Measurements from ENCODE around the gene CADM2. TPM values are rescaled to one million over a fixed set of nuclear protein-coding genes. Genes with fewer than 3 reads are reported as not detected.
A peak's percentile ranks its signal among the peaks of the same experiment; 100 is the strongest.

CADM2 gene
- total RNA-seq, 1 donor from 2014 or later: 3.3 TPM

DNA sequence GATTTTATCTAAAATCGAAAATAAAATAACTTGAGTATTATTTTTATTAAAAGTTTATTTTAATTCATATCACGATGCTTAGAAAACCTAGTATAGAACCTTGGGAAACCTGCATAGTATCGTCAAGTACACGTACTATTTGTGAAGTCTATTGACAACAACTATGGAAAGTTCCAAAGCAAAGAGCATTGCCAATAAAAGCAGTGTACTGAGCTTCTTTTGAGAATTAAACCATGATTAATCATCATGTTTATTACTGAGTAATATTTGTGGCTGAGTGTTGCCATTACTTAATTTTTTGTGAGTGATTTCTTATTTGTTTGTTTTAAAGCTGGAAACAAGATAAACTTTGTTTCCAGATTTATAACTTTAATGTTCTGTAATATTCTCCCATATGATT is 674.1 kb downstream of the CADM2 start:
- Mint-ChIP-seq H3K9me3 (no peaks in the 10 kb centered on the region), H3K27ac (no peak overlapping the region), H3K4me1 (no peaks in the 10 kb centered on the region), H3K27me3 (ENCODE audit: low read depth) (no peaks in the 10 kb centered on the region), H3K4me3 (no peak overlapping the region), H3K36me3 (no peaks in the 10 kb centered on the region)
- TF ChIP-seq CTCF (IDR thresholded peaks at IDR 0.05; ENCODE audit: unreplicated experiment): no peak
- no peak for DNase-seq (ENCODE audit: low spot score in 2 of 2, unreplicated experiment in 2 of 2)

GRCh38 chr3:85652360-85652759 is 693.6 kb downstream of the CADM2 start:
- Mint-ChIP-seq H3K36me3 (no peaks in the 10 kb centered on the region), H3K27ac (no peak overlapping the region), H3K4me1 (no peaks in the 10 kb centered on the region), H3K4me3 (no peak overlapping the region), H3K9me3 (no peaks in the 10 kb centered on the region), H3K27me3 (ENCODE audit: low read depth) (no peaks in the 10 kb centered on the region)
- no peak for DNase-seq (ENCODE audit: low spot score in 2 of 2, unreplicated experiment in 2 of 2)
- no peak for TF ChIP-seq CTCF (IDR thresholded peaks at IDR 0.05; ENCODE audit: unreplicated experiment)

GRCh38 chr3:85660451-85660850 is 701.7 kb downstream of the CADM2 start:
- TF ChIP-seq CTCF (IDR thresholded peaks at IDR 0.05; ENCODE audit: unreplicated experiment): no peak
- no peak overlapping the region for H3K4me3 Mint-ChIP-seq
- H3K36me3 Mint-ChIP-seq: no peaks in the 10 kb centered on the region
- no peak overlapping the region for H3K27ac Mint-ChIP-seq
- H3K27me3 Mint-ChIP-seq (ENCODE audit: low read depth): no peaks in the 10 kb centered on the region
- DNase-seq (ENCODE audit: low spot score in 2 of 2, unreplicated experiment in 2 of 2): no peak
- H3K9me3 Mint-ChIP-seq: no peaks in the 10 kb centered on the region
- H3K4me1 Mint-ChIP-seq: no peaks in the 10 kb centered on the region

DNA sequence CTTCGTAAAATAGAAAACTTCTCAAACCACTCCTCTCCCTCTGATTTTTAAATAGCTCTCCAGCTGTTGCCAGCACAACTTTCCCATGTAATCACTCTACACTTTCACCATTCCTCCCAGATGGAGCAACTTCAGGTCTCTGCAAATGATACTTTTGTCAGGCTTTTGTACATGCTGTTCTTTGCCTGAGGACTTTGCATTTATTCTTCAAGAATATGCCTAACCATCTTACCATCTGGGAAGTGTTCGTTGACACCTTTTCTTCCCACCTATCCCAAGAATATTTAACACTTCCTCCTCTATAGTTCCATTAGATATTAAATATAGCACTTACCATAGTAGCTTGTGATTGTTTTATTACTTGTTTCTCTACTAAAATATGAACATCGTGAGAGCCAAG is 703.7 kb downstream of the CADM2 start:
- TF ChIP-seq CTCF (IDR thresholded peaks at IDR 0.05; ENCODE audit: unreplicated experiment): no peak

DNA sequence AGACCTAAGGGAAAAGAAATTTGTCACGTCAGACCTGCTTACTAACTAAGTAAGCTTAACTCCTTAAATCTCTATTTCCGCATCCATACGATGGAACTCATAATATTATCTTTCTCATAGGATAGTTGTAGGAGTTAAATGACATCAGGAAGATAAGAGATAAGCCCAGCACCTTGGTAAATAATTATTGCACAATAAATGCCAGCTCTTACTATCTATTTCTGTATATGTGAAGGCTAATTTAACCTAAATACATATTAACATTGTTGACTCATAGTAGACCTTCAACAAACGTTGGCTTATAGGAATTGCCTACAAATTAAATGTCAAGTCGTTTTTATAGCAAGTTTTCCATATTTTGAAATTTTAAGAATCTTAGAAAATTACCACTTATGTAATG is 709.0 kb downstream of the CADM2 start:
- no peak for DNase-seq (ENCODE audit: low spot score in 2 of 2, unreplicated experiment in 2 of 2)
- Mint-ChIP-seq H3K9me3 (peaks cover 19% of the 10 kb centered on the region), H3K27me3 (ENCODE audit: low read depth) (no peaks in the 10 kb centered on the region), H3K4me1 (peaks cover 13% of the 10 kb centered on the region), H3K27ac (no peak overlapping the region), H3K4me3 (no peak overlapping the region), H3K36me3 (peaks cover 2% of the 10 kb centered on the region)
- no peak for TF ChIP-seq CTCF (IDR thresholded peaks at IDR 0.05; ENCODE audit: unreplicated experiment)

More for the DNA sequence above, 703.7 kb downstream of the CADM2 start:
- H3K36me3 Mint-ChIP-seq: no peaks in the 10 kb centered on the region
- H3K9me3 Mint-ChIP-seq: peaks cover under 1% of the 10 kb centered on the region
- no peaks in the 10 kb centered on the region for H3K27me3 Mint-ChIP-seq (ENCODE audit: low read depth)
- H3K4me3 Mint-ChIP-seq: no peak overlapping the region
- H3K27ac Mint-ChIP-seq: no peak overlapping the region
- H3K4me1 Mint-ChIP-seq: no peaks in the 10 kb centered on the region
- no peak for DNase-seq (ENCODE audit: low spot score in 2 of 2, unreplicated experiment in 2 of 2)

GRCh38 chr3:85670634-85671205 is 711.9 kb downstream of the CADM2 start:
- DNase-seq (ENCODE audit: low spot score in 2 of 2, unreplicated experiment in 2 of 2): no peak
- Mint-ChIP-seq H3K27me3 (ENCODE audit: low read depth) (no peaks in the 10 kb centered on the region), H3K9me3 (peaks cover 19% of the 10 kb centered on the region), H3K27ac (peak overlapping the region; percentile 4), H3K4me1 (peaks cover 21% of the 10 kb centered on the region), H3K36me3 (peaks cover 2% of the 10 kb centered on the region), H3K4me3 (no peak overlapping the region)
- TF ChIP-seq CTCF (IDR thresholded peaks at IDR 0.05; ENCODE audit: unreplicated experiment): no peak
